Islet precursor cell (in vitro differentiated cells): ENCODE measurements around the gene LORICRIN.
A peak's percentile ranks its signal among the peaks of the same experiment; 100 is the strongest.

Experiments
- DNase-seq: peaks from one replicate; pipeline ENCODE4 v3.0.0-alpha.2; 2018

Gene LORICRIN

DNA sequence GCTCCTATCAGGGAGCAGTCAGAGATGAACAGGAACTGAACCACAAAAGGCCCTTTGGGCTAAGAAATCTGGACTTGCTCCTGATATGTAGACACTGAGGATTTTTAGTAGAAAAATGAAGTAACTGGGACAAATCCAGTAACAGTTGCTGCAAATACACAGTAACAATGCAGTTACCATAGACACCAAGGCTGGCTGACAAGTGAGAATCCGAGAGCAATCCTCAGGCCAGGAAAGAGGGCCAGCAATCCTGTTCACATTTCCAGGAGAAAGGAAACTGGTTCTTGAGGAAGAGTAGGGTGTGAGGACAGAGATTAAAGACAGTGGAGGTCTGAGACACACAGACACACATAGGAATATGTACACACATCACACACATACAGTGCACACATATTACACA is 9.3 kb upstream of the LORICRIN start:
- no peak for DNase-seq

DNA sequence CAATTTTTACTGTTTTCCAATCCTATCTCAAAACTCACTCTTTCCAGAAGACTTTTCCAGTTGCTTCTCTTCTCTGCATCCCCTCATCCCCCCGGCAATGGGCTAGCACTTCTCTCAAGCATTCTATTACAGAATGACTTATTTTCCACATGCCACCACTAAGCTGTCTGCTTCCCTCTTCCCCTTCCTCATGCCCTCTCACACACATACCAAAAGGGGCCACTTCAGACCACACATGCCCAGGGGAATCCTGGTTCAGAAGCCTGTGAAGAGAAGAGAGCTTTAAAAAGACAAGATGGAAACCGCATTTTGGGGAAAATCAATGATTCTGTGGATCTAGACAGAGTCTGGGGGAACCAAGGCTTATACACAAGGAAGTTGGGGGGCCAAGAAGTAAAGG is 8.4 kb upstream of the LORICRIN start:
- DNase-seq = no peak

DNA sequence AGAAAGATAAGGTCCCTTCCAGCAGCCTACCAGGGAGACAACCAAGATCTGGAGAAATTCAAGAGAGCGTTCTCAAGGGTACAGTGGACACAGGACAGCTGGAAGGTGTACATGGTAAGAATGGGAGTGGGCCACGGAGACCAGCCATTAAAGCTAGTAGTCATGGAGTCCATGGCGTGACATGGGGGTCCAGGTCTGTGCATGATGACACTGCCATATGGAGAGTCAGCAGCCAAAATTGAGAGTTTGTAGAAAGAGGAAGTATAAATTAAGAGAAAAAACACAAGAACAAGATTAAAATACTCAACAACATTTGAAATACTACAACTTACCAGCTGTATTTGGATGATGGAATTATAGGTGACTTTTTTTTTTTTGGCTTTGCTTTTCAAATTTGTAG is 7.9 kb upstream of the LORICRIN start:
- no peak for DNase-seq

DNA sequence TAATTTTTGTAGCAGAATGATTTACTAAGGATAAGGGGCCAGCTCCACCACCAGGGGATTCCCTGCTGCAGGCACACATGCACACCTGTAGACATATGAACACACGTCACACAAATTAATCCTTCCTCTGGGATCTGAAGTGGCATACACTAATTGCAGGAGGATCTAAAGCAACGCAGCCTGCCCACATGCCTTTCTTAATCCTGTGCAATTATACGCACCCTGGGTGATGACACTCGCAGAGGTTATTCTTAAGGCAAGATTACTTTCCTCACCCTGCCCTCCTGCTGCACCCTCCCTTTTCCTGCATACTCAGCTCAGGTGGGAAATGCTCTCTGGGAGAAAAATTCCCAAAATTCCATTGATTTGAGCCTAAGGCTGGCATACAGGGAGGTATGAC is 7.5 kb upstream of the LORICRIN start:
- no peak for DNase-seq

DNA sequence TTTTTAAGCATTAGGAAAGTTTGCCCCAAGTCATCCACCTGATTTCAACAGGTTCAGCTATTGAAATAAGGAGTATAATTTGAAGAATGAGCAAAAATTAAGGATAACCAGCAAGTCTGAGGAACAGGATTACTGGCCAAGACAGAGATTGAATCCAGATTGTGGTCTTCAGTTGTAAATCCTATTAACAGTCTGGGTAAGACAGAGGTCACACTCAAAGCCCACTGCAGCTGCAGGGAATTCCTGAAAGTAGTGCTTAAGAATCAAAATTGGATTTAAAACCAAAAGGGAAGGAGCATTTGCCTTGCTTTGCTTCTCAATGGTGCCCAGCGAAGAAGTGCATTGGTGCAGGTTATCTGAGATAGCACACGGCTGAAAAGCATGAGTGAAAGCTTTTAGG is 6.4 kb upstream of the LORICRIN start:
- no peak for DNase-seq

DNA sequence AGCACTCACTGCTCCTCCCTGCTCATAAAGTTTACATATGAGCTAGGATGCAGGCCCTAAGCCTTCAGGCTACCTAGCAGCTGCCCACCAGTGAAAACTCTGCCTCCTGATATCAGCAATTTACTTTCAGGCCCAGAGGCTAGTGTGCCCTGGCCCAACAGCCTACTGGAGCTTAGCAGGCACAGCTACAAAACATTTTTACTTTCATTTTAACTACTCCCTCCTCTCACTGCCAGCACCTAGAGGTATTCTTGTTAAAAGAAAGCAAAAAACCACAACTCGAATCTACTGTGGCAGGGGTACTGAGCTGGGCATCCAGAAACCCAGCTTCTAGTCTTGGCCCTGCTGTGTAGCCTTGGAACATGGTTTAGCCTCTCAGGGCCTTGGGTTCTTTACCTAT is 5.8 kb upstream of the LORICRIN start:
- DNase-seq = no peak

DNA sequence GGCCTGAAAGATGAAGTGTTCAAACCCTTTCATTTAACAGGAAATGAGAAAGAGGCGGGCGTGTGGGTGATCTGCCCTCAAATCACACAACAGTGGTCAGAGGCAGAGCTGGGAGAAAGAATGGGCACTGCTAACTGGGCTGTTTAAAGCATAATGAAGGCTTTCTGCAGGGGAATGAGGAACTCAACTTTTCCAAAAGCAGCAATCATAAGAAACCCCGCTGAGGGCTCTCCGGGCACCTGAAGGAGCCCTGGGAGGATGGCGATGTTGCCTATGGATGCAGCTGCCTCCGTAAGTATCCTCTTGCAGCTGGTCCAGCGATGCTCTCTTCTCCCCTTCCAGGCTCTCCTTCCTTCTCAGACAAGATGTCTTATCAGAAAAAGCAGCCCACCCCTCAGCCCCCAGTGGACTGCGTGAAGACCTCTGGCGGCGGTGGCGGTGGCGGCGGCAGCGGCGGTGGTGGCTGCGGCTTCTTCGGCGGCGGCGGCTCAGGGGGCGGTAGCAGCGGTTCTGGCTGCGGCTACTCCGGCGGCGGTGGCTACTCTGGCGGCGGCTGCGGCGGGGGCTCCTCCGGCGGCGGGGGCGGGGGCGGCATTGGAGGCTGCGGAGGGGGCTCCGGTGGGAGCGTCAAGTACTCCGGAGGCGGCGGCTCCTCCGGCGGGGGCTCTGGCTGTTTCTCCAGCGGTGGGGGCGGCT is 1.2 kb downstream of the LORICRIN start:
- no peak for DNase-seq

DNA sequence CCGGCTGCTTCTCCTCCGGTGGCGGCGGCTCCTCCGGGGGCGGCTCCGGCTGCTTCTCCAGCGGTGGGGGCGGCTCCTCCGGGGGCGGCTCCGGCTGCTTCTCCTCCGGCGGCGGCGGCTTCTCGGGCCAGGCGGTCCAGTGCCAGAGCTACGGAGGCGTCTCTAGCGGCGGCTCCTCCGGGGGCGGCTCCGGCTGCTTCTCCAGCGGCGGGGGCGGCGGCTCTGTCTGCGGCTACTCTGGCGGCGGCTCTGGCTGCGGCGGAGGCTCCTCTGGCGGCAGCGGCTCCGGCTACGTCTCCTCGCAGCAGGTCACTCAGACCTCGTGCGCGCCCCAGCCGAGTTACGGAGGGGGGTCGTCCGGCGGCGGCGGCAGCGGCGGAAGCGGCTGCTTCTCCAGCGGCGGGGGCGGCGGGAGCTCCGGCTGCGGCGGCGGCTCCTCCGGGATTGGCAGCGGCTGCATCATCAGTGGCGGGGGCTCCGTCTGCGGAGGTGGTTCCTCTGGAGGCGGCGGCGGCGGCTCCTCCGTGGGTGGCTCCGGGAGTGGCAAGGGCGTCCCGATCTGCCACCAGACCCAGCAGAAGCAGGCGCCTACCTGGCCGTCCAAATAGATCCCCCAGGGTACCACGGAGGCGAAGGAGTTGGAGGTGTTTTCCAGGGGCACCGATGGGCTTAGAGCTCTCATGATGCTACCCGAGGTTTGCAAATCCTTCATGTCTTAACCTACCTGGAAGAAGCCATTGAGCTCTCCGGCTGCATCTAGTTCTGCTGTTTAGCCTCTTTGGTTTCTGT is 2.0 kb downstream of the LORICRIN start:
- DNase-seq = no peak

DNA sequence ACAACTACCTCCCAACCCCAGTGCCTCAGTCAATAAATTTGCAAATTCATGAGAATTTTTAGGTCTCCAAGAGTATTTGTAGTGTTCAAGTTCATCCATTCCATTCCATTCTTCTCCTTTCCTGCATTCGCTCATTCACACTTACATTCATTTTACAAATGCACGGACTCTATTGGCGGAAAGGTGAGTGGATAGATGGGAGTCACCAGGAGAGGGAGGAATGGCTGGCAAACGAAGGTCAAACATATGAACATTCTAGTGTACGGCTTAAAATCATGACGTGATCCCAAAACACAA is 2.5 kb downstream of the LORICRIN start:
- DNase-seq = no peak

DNA sequence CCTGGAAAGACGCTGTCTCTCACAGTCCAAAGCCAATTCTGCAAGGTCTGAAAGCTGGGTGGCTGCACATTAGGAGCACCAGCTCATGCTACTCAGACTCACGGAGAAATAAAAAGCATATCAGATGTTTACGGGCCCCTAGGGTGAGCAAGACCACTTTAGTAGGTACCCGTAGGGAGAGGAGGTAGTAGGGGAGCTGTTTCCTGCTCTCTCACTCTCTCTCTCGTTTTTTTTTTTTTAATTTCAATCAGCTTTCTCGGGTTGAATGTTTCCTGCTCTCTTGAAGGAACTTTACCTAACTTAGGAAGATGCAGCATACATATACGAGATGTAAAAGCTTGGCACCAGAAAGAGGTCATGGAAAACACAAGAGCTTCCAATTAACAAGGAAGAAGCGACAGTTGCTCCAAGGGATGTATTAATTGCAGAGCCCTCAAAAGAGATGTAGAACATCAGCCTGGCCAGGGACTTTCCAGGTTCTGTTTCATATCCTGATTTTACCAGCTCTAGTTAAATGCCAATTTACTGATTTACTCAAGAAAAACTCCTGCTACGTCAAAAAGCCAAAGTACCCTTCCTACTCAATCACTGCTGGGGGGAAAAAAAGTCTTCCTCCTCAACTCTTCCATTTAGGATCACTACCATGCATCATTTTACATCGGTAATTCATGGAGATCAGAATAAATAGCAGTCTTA is 3.1 kb downstream of the LORICRIN start:
- no peak for DNase-seq

DNA sequence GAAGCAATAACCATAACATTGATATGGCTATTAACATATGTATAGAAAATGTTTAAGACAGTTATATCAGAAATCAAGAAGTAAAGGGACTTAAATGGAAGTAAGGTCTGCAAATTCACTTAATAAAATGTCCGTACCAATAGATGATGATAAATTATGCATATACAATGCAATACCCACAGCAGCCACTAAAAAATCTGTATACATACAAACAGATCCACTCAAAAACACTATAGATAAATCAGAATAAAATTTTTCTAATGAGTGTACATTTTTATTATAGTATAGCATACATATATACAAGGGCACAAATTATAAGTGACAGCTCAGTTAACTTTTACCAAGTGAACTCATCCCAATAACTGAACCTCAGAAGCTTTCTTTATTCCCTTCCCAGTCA is 6.0 kb downstream of the LORICRIN start:
- DNase-seq = no peak

DNA sequence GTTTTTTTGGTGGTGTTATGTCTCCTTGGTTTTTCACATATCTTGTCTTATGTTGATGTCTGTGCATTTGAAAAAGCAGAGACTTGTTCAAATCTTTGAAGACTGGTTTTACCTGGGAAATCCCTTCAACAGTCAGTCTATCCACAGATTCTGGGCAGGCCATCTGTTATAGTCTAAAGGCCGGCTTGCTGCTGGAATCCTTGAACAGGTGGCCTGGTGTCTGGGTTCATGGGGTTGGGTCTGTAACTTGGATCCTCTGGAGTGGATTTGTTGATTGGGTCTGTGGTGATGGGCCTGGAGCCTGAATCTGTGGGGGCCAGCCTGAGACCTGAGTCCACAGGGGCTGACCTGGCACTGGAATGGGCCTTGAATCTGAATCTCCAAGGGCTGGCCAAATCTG is 12.2 kb downstream of the LORICRIN start:
- no peak for DNase-seq

DNA sequence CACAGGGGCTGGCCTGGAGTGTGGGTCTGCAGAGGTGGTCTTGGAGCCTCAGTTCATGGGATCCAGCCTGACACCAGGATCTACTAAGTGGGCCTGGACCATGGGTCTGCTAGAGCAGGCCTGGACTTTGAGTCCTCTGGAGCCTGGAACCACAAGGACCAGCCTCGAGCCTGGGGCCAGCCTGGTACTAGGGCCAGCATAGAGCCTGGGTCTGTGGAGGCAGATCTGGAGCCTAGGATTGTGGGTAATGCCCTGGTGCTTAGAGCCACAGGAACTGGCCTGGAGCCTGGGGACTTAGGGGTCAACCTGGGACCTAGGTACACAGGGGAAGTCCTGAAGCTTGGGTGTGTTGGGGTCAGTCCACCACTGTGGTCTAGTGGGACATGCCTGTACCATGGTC is 12.7 kb downstream of the LORICRIN start:
- DNase-seq = no peak

DNA sequence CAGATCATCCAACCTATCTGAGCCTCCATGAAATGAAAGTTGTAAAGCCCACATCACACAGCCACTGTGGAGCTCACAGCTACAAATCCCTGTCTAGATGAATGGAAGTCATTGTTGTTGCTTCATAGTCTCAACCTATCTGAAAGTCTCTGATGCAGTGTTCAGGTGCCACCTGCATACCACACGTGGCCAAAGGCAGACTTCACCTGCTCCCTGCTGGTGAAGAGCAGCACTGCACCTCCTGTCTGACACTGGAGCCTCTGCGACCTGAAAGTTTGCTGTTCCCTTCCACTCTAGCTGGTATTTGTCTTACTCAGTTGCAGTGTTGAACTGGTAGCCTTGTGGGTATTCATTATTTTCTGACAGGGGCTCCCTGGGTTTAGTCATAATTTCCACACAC is 18.4 kb downstream of the LORICRIN start:
- peak; percentile 70 for DNase-seq

DNA sequence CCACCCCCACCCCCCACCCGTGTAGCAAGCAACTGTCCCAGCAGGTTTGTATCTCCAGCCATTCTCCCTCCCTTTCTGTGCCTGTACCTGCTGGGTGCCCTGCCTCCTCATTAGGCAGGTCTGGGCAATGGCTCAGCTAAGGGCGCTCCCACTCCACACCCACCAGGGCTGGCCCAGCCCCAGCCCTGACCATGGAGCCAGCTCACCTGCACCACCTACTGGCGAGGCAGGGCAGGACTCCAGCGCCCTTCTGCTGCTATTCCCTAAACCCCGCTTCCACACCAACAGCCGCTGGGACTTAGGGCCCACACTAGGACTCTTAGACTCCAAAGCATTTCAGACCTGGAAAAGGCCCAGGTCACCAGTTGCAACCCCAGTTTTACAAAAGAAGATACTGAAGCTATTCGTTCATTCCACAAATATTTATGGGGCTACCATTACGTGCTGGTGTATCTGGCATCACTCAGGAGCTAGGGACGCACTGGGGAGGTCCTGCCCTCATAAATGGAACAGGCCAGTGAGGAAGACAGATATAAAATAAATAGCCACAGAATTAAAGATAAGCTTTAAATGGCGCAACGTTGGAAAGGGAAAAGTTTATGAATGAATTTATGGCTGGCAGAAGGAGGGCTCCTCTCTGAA is 29.3 kb downstream of the LORICRIN start:
- DNase-seq = peak; percentile 65

DNA sequence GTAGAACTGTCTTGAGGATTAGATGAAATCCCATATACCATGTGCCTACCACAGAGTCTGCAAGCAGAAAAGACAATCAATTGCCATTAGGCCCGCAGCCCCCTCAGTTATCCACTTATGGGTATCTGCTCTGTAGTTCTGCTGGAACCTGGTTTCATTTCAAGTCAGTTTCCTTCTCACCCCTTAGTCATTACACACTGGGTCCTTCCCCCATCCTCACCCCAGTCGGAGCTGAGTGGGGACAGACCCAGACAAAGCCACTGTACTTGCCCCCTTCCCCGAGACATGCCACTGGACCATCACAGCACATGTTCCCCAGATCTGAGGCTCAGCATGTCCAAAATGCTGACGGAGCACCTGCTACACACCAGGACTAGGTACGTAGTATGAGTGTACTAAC is 32.0 kb downstream of the LORICRIN start:
- no peak for DNase-seq

DNA sequence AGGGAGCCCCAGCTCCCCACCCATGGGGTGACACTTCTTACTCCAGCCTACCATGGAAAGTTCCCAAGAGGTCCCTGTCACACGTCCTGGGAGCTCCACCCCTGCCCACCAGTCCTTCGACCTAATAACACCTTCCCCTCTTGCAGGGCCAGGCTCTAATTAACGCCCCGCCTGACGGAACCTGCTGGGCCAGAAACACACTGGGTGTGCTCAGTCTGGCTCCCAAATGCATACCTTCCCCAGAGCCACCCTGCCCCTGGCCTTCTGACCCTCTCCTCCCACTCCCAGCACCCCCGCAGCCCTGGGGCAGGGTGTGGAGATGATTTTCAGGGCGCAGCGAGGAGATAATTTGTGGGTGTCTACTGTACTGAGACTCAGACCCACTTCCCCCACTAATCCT is 32.7 kb downstream of the LORICRIN start:
- no peak for DNase-seq

DNA sequence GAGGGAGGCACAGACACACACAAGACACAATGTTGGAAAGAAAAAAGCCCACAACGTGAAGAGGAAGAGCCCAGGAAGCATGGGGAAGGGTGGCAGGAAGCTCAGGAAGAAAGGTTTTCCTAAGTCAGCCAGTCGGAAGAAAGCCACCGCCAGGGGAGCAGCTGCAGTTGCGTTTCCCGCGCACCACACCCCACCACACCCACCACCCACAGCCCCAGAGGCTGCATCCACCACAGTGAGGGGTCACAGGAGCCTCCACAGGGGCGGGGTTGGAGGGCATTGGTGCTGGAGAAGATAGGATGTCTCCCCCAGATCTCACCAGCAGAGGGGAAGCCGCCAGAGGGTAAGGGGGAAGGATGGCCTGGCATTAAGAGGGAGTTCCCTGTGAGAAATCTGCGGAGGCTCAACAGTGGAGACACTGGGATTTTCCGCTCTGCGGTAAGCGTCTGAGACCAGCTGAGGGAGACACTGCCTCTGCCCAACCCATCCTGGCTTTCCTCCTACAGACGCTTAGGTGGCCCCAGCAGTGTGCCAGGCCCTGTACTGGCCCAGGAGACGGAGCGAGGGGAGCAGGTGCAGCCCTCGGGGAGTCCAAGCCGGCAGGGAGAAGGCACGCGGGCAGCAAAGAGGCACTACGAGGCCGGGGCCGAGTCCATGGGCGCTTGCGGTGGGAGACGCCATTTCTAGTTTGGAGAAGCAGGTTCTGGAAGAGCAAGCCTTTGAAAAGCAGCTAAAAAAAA is 33.4 kb downstream of the LORICRIN start:
- DNase-seq = no peak

DNA sequence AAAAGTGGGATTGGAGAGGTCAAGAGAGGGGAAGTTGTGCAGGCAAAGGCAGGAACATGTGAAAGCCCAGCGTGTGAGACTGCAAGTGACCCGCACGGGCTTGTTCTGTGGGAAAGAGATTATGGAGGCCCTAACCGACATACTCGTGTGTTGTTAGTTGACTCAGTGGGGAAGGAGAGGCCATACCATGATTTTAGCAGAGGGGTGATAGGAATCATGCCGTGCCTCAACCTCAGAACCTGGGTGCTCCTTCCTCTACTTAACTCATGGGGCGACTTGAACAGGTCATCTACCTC is 33.9 kb downstream of the LORICRIN start:
- DNase-seq = no peak

DNA sequence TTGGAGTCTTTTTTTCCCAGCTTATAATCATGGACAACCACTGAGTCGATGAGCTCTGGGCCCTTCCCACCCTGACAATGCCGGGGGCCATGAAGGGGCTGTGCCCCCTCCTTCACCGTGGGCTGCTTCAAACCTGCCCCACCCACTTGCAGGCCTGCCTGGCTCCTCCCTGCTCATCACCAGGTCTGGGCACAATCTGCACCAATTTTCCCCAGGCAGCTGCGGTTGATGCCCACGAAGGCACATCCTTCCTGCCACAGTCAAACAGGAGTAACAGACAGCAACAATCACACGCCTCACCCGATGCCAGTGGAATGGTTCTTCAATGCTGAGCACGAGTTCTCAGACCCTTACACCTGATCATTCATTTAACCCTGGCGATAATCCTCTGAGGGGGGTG is 34.4 kb downstream of the LORICRIN start:
- DNase-seq = no peak

DNA sequence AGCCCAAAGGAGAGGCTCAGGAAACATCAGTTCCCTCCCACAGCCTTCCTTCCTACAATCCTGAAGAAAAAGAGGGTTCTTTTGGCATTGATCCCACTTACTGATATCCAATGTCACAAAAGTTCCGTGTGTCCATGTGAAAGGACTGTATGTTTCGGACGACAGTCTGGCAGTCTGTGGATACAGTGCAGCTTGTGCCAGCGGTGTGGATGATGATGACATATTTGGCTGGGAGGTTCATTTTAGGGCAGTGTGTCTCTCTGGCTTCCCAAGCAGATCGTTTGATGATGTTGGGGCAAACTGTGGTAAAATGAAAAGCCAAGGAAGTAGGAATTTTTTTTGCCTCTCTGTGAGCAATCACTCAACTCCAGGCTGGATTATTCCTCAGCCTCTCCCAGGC is 42.8 kb downstream of the LORICRIN start:
- no peak for DNase-seq

DNA sequence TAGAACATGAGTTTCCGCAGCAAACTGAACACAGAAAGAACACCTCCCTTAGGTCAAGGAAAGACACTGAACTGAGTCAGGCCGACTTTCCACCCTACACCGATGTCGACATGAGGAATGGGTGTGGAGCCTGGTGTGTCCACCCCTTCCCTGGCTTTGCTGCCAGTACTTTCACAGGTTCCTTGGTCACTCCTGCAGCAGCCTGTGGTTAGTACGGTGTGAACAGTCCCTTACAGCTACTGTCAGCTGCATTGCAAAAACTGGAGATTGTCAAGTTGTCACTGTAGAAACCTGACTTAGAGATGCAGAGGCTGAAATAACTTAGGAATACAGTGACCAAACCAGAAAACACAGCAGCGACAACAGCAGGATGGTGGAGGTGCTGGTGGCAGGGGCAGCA is 46.2 kb downstream of the LORICRIN start:
- DNase-seq = no peak
